ENCODE data around the gene EFHC1.

The EFHC1 gene

DNA sequence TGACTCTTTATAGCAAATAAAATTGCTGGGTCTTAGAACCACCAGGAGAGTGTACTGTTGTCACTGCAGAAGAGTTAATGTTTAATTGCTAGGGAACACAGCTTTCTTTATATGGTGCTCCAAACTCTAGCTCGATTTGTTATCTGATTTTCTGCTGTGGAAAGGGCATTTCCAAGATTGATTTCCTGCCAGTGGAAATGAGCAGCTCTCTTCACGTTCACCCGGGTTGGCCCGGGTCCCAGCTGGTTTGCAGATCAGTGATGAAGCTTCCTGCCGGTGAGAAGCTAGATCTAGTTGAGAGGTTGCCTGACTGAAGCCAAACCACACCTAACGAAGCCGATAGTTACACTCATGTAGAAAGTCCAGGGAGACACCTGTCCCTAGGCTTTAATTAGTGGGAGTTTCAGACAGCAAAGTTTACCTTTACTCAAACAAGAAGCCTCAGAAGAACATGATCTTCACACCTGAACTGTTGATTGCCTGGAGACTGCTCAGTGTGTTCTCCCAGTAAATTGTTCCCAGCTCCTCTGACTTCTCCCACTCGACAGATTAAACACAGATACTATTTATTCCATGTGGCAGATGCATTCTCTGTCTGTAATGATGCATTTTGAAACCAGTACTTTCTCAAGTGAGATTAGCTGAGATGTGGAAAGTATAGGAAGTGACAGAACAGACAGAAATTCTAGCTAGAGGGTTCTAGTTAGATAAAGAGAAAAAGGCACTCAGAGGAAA, 30.3 kb upstream of the EFHC1 start:
- TF ChIP-seq, protein P1, sequence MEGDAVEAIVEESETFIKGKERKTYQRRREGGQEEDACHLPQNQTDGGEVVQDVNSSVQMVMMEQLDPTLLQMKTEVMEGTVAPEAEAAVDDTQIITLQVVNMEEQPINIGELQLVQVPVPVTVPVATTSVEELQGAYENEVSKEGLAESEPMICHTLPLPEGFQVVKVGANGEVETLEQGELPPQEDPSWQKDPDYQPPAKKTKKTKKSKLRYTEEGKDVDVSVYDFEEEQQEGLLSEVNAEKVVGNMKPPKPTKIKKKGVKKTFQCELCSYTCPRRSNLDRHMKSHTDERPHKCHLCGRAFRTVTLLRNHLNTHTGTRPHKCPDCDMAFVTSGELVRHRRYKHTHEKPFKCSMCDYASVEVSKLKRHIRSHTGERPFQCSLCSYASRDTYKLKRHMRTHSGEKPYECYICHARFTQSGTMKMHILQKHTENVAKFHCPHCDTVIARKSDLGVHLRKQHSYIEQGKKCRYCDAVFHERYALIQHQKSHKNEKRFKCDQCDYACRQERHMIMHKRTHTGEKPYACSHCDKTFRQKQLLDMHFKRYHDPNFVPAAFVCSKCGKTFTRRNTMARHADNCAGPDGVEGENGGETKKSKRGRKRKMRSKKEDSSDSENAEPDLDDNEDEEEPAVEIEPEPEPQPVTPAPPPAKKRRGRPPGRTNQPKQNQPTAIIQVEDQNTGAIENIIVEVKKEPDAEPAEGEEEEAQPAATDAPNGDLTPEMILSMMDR (IDR thresholded peaks at IDR 0.05; ENCODE audit: borderline replicate concordance, insufficient read depth, low read depth, low read length), result no peak
- H3K4me3 ChIP-seq (ENCODE audit: low read depth, low read length), result no peak overlapping the region

DNA sequence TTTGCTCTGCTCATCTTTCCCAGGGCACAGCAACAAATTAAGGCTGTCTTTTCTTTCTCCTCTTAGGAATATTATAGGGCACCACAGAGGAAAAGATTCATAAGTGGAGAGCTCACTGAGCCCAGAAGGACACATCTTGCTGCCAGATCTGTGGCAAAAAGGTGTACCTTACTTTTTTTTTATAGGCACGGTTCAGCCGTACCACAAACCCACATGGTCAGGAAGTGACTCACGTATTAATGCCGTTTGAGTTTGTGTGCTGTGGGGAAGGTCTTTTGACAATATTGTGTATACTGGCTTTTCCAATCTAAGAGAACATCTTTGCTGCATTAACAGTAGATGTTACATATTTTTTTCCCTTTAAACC, 29.8 kb upstream of the EFHC1 start:
- TF ChIP-seq, protein P1 (IDR thresholded peaks at IDR 0.05; ENCODE audit: borderline replicate concordance, insufficient read depth, low read depth, low read length), result no peak
- H3K4me3 ChIP-seq (ENCODE audit: low read depth, low read length), result no peak overlapping the region

DNA sequence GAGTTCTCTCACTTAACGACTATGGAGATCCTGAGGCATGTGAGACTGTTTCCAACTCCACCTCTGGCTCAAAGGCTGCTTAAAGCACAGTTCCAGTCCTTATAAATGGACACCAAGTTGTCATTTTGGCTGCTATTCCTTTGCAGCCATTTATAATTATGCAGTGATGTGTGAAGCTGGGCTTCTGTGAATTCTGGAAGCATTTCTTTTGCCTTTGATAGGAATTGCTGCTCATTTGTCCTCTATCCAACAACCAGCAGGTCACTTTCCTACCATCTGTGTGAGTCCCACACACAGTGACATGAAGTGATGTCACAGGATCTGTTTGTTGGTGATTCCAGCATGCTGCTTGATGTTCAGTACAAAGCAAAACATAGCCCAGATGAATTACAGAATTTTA, 28.5 kb upstream of the EFHC1 start:
- TF ChIP-seq, protein P1 (IDR thresholded peaks at IDR 0.05; ENCODE audit: borderline replicate concordance, insufficient read depth, low read depth, low read length), result no peak
- no peak overlapping the region for H3K4me3 ChIP-seq (ENCODE audit: low read depth, low read length)

DNA sequence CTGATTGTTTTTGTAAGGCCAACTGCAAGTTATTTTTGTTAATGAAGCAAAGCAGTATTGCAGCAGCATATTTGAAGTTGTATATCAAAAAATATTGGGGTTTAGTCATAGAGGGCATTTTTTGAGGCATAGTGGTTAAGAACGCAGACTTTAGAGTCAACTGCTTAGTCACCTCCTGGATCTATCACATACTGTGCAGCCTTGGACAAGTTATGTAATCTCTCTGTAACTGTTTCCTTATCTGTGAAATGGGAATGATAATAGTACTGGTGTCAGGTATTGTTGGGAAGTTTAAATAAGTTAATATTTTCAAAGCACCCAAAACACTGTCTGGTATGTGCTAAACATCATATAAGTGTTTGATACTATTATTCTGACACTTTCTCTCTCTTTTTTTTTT, 27.2 kb upstream of the EFHC1 start:
- H3K4me3 ChIP-seq (ENCODE audit: low read depth, low read length), result no peak overlapping the region
- TF ChIP-seq, protein P1 (IDR thresholded peaks at IDR 0.05; ENCODE audit: borderline replicate concordance, insufficient read depth, low read depth, low read length), result no peak

DNA sequence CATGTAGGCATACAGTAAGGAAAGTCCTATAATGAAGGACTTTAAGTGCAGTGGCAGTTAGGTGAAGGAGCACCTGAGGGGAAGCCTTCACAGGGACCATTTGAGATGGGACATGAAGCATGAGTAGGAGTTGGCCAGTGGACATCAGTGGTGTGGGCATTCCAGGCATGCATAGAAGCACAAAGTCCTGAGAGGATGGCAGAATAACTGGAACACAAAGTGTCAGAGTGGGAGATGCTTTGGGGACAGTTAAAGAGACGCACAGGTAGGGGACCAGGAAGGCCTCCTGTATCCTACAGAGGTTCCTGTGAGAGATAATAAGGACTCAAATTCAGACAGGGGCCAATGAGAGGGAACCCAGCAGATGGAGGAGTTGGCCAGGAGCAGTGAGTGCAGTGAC, 26.4 kb upstream of the EFHC1 start:
- TF ChIP-seq, protein P1 (IDR thresholded peaks at IDR 0.05; ENCODE audit: borderline replicate concordance, insufficient read depth, low read depth, low read length), result no peak
- H3K4me3 ChIP-seq (ENCODE audit: low read depth, low read length), result no peak overlapping the region

DNA sequence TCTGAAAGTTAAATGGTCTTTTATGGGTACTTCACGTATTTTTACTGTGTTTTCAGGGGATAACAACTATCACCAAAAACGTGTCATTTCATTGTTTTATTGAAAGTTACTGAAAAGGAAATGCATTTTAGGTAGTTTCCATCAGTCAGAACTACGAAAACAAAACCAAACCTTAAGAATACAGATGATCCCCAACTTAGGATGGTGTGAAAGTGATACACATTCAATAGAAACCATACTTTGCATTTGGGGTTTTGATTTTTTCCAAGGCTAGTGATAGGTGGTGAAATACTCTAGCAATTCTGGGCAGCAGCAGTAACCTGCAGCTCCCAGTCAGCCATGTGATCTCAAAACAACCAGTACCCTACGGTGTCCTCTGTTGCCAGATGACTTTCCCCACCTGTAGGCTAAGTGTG, 25.9 kb upstream of the EFHC1 start:
- TF ChIP-seq, protein P1 (IDR thresholded peaks at IDR 0.05; ENCODE audit: borderline replicate concordance, insufficient read depth, low read depth, low read length), result no peak
- H3K4me3 ChIP-seq (ENCODE audit: low read depth, low read length), result no peak overlapping the region

DNA sequence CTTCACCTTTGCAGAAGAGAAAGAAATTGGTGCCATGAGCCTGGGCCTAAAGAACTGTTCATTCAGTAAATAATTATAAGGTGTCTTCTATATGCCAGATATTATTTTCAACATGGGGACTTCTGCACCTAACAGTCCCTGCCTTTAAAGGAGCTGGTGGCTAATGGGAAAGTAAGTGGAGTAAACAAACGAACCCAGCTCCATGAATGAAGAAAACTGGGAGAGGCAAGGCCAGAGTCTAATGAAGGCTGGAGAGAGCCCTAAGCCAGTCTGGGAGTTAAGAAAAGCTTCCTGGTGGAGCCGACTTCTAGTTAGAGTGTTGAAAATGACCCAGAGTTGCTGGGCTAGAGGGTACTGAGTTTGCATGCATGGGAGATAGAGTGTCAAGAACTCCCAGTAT, 24.2 kb upstream of the EFHC1 start:
- H3K4me3 ChIP-seq (ENCODE audit: low read depth, low read length), result no peak overlapping the region
- TF ChIP-seq, protein P1 (IDR thresholded peaks at IDR 0.05; ENCODE audit: borderline replicate concordance, insufficient read depth, low read depth, low read length), result no peak

All from GM12875 (cell line).